Fibroblast of mammary gland (primary cell): Measurements from ENCODE around the gene DENND4A.

ENCODE experiments used
- DNase-seq: peaks from one replicate; pipeline ENCODE4 v3.0.0-alpha.2; 2010; ENCODE audit warnings: low read depth
- H3K4me3 ChIP-seq: 2 replicates; pipeline ENCODE4 v1.5.1; 2011; ENCODE audit warnings: low read depth, mild to moderate bottlenecking, low read length, moderate library complexity; ENCODE audit not compliant: control insufficient read depth
- TF ChIP-seq, protein P1 (sequence below): conservative IDR thresholded peaks from 2 replicates; pipeline ENCODE4 v1.5.1; 2011; ENCODE audit warnings: low read depth, low read length, inconsistent platforms; ENCODE audit not compliant: control insufficient read depth, insufficient read depth

Gene DENND4A

DNA sequence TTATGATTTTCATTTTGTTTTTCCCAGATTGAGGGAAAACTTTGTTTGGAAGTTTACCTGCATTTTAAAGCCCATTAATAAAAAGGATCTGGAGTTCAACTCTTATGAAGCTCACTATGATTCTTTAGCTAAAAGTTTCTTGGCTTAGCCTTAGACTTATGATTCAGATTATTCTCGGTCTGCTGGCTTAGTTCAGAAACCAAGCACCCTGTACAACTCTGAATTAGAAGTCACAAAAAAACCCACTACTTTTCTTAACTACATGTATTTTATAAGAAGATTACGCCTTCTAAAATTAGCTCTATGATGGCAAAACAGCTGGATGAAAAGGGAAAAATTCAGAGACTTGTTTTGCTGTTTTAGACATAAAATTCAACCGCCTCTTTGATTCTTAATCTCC is 14.3 kb upstream of the DENND4A start:
- TF ChIP-seq, protein P1, sequence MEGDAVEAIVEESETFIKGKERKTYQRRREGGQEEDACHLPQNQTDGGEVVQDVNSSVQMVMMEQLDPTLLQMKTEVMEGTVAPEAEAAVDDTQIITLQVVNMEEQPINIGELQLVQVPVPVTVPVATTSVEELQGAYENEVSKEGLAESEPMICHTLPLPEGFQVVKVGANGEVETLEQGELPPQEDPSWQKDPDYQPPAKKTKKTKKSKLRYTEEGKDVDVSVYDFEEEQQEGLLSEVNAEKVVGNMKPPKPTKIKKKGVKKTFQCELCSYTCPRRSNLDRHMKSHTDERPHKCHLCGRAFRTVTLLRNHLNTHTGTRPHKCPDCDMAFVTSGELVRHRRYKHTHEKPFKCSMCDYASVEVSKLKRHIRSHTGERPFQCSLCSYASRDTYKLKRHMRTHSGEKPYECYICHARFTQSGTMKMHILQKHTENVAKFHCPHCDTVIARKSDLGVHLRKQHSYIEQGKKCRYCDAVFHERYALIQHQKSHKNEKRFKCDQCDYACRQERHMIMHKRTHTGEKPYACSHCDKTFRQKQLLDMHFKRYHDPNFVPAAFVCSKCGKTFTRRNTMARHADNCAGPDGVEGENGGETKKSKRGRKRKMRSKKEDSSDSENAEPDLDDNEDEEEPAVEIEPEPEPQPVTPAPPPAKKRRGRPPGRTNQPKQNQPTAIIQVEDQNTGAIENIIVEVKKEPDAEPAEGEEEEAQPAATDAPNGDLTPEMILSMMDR: no peak
- H3K4me3 ChIP-seq: no peak overlapping the region
- DNase-seq: no peak

DNA sequence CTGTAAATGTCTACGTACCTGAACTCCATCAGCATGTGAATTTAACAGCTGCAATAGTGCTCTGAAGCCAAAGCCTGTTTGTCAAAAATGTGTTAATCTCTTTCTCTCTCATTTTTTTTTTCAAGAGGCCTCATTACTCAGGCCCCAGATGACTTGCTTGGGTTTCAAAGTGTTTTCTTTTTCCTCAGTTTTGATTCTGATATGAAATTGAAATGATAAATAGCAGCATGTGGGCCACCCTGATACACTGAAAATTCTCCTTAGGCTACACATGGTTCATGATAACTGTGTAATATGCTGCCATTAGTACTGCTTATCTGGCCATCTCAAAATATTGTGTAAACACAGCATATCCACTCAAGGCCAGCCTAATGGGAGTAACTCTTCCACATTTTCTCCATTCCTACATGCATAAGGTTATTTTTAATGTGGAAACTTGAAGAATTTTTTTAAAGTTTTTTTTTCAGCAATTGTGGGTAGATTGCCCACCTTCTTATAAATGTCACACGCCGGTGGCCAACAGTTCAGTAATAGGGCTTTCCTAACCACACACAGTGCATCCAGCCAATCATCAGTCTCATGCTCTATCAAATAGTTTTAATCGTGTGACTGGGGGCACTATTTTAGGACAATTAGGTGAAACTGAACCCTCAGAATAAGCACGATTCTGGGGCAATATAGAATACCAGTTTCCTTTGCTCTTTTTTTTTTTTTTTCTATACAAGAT is 13.1 kb upstream of the DENND4A start:
- no peak overlapping the region for H3K4me3 ChIP-seq
- TF ChIP-seq, protein P1: no peak
- DNase-seq: no peak

DNA sequence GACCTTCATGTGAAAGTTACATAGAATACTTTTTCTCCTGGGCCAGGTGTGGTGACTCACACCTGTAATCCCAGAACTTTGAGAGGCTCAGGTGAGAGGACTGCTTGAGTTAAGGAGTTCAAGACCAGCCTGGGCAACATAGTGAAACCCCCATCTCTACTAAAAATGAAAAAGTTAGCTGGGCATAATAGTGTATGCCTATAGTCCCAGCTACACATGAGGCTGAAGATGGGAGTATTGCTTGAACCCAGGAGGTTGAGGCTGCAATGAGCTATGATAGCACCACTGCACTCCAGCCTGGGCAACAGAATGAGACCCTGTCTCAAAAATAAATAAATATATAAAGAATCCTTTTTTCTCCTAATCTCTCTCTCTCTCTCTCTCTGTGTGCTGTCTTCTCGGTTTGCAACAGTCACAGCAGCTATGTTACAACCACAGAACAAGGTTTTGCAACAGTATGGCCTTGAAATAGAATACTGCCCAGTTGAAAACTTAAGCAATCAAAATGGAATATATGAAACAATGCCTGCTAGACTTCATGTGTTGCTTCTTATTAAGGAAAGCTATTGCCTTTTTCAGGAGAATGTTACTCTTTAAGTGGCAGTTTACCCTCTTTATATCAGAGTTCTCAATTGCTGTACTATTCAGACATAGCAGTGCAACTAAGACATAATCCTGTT is 12.3 kb upstream of the DENND4A start:
- H3K4me3 ChIP-seq: no peak overlapping the region
- peak; percentile 54 for DNase-seq
- TF ChIP-seq, protein P1: no peak

DNA sequence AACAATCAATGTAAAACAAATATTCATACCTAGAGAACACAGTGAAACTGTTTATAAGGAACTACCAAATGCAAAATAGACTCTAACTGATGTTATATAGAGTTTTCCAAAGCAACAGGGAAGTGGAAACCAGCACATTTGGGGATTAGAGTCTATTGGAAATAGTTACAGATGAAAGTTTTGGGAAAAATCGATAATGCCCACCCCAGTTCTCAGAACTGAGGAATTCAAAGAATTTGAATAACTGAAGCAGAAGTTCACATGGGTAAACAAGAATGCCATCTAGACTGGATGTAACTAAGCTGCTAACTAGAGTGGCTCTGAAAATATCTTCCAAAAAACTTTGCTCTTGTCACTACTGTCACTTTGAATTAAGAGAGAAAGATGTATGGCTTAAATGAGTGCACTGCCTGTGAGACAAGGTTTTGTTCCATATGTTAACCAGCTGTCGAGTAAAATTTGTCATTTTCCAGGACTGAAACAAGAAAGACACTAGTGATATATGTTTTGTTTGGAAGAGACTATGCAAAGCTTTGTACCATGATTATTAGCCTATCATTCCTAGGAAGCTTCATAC is 9.2 kb upstream of the DENND4A start:
- DNase-seq: no peak
- TF ChIP-seq, protein P1: no peak
- no peak overlapping the region for H3K4me3 ChIP-seq

DNA sequence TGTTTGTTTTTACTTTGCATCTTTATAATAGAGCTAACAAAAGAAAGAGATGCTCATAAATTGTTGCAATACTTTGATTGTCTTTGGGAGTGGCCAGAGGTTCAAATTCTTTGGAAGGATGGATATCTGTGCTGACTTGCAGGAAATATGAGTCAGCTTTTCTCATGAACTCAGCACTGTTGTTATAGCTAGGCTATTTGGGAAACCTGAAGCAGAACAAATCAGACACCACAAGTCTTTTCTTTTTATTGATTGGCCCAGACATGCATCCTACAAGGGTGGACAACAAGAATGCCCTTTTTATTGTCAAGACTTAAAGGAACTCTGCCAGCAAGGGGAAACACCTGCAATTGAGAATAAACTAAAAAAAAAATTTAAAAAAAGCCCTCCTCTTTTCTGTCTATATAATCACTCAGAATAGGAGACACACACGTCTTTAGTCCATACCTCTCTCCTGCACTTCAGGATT is 4.6 kb upstream of the DENND4A start:
- H3K4me3 ChIP-seq: no peak overlapping the region

DNA sequence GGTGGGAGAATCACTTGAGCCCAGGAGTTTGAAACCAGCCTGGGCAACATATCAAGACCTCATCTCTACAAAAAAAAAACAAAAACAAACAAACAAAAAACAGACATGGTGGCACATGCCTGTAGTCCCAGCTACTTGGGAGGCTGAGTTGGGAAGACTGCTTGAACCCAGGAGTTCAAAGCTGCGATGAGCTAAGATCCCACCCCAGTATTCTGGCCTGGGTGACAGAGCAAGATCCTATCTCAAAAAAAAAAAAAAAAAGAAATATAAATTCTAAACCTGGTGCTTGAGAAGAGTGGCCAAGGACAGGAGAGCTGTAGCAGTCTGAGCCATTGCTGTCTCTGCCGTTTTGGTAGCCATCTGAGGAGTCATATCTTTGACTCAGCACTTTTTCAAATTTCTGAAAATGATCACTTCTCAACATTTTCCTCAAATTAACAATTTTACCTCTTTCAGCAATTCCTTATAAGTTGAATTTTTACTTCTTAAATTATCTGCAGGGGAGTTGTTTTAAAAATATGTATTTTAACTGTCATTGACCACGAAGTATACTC is 3.6 kb upstream of the DENND4A start:
- no peak overlapping the region for H3K4me3 ChIP-seq
- no peak for DNase-seq

More for the DNA sequence above, 4.6 kb upstream of the DENND4A start:
- TF ChIP-seq, protein P1: no peak
- peak; percentile 76 for DNase-seq

More for the DNA sequence above, 3.6 kb upstream of the DENND4A start:
- TF ChIP-seq, protein P1: no peak
